HG03460 (cell line): Measurements from ENCODE around the gene SLAMF9.

Source experiments
- ATAC-seq: cut with Tn5 transposase; IDR thresholded peaks from one replicate; pipeline ENCODE4 v1.9.1; 2021; ENCODE audit not compliant: unreplicated experiment

SLAMF9 gene

DNA sequence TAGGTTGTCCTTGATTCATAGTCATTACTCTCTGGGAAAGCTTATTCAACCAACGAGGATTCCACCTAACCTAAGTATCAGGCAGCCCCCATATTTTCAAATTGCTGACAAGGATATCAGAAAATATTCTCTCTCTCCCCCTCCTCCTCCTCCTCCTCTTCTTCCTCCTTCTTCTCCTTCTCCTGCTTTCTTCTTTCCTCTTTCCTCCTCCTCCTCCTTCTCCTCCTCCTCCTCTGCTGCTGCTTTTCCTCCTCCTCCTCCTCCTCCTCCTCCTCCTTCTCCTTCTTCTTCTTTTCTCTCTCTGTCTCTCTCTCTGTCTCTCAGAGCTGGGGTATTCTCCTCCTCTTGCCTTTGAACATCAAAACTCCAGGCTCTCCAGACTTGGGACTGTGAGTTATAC lies 6.1 kb downstream of the SLAMF9 start:
- no peak for ATAC-seq

DNA sequence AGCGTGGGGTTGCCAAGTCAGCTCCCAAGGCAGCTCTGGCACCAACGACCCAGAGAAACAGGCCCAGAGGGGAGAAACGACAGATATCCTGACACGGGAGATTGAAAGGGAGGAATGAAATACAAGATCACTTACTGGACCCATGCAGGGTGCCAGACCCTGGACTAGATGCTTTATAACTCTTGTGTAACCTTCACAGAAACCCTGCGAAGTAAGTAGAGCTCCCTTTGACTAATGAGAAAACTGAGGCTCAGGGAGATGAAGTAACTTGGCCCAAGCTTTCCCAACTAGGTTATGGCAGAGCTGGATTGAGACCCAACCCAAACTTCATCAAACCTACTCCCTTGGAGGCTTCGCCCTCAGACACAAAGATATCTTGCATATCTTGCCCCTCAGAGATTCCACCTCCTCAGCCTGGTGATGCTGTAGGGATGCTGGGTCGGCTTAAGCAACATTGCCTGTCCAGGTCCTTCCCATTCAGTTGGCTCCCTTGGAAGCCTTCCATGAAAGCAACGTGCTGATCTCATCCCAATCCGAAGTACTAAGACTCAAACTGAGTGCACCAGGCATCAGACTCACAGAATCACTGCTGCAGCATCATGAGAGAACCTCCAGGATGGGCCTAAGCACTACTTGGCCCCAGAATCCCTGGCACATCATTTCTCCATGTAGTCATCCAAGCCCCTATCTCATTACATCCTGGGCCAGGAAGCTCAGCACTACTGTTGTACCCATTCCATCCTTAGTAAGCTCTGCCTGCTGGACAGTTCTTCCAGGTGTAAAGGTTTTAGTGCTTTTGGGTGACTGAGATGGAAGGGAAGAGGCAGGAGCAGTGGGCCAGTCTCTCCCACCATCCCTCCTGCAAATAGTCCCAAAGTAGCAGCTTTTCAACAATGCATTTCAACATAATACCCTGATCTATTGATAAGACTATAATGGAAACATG lies 7.5 kb downstream of the SLAMF9 start:
- ATAC-seq, result no peak

DNA sequence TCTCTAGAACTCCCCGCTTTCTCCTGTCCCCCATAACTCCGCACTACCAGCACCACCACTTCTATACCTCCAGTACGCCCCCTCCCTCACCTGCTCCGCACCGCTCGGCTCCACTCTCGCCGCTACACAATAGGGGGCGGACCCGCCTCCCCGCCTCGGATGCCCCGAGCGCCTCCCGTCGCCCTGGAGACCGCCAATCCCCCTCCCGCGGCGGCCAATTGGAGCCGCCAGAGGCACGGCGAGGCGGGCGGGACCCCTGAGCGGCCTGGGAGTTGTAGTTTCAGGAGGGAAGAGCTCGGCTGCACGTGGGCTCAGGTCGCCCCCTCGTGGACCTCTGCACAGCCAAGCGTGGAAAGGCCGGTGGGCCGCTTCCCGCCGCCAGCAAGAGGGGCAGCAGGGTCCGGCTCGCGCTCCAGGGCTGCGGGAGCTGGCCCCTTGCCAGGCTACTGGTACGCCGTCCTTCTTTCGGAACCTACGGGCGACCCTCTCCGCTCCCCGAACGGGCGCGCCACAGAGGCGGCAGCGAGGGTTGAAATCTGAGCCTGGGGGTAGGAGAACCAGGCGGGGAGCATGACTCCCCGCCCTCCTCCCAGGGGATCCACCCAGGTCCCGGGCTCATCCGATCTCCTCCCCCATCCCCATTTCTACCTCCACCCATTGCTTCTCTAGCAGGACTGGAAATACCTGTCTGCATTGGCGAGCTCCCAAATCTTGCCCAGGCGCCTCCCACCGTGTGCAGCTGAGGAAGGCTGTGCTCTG lies 8.4 kb downstream of the SLAMF9 start, which contains the start of gene IGSF9:
IGSF9 (minus strand) TSS at position 131 of the 759 bp plus-strand sequence. CDS start 2,159 bp downstream, outside the sequence.
- ATAC-seq, result no peak

DNA sequence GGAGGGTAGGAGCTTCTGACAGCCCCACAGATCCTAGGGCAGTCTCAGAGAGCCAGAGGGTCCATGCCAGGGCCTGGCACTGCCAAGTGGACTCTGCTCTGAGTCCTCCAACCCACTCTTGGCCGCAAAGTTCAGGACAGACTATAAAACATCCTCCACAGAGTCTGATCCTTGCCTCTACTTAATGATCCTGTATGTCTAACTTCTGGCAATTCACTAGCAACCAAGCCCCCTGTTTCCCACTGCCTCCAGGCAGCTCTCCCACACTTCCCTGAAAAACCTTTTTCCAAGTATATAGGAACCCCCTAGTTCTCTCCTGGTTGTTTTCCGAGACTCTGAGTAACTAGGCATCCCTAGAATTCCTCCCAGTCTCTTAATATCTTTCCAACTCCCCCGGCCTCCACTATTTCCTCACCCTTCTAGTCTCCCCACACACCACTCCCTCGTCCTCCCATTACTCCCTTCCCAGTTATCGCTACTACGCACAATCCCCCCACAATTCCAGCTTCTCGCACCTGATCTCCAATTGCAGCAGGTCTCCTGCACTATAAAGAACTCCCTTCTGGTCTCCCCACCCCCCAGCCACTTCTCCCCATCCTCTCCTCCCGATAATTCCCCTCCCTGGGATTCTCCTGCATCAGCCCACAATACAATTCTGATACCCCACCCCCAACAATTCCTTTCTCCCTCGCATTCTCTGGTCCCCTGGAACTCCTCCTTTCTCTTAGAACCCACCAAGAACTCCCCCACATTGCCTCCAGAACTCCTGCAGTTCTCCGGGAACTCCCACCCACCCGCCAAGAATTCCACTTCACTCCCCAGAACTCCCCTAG lies 9.2 kb downstream of the SLAMF9 start:
- ATAC-seq, result no peak

DNA sequence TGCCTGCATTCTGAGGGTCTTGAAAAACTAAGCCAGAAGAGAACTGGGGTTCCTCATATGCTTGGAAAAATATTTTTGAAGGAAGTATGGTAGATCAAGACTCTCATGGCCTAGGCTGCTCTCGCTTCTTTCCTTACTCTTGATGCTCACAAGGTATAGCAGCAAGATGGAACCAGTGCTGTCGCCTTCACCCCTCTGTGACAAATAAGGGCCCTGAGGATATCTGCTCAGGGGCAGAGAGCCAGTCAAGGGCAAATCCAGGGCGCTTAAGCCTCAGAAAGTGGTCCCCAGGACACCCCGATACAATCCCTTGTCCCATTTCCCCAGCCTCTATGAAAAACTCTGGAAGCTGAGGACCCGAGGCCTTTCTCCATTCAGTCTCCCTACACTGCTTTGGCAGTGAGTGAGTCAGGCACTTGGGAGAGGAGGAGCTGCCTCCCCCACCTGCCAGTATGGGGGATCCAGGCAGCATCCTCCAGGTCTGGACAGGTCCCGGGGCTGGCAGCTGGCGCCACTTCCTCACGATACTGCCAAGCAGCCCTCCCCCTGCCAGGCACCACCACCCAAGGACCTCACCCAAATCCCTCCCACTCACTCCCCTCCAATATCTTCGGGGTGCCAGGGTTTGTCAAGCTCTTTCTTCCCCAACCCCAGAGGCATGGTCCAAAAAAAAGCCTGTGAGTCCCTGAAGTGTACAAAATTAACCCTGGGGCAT lies 10.0 kb downstream of the SLAMF9 start:
- no peak for ATAC-seq

DNA sequence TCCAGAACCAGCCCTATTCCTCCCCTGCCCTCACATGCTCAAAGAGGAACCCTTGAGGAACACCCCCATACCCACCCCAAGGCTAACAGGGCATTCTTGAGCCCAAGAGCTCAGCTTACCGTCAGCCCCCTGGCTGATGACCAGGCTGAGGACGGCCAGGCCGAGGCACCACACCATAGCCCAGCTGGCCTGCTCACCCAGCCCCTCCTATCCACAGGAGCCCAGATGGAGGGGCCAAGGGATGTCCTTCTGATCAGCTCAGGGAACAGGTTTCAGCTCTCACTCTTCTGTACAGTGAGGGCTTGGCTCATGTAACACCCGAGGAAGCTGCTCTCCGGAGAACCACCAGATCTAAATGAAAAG lies 10.8 kb downstream of the SLAMF9 start:
- no peak for ATAC-seq

DNA sequence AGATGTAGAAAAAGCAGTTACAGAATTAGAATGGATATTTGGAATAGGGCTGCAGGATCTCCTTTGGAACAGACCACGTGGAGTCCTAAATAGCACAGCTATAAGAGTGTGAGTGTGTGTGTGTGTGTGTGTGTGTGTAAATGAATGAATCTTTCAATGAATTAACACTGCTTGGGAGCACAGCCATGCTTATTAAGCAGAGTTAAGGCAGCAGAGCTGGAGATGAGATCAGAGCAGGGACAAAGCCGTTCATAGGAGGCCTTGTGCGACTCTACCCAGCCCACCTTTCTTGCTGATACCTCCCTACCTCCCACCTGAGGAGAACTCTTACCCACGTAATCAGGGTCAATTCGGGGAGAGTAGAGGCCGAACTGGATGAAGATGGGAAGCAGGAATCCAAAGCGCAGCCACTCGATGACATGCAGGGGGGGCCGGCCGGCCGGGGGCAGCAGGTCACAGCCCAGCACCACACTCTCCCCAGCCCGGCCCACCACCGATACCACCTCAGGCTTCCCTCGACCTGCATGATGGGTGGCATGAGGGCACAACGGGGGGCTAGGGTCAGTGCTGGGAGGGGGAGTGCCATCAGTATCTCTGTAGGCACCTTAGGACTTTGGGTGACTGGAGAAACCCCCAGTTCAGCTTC lies 11.3 kb downstream of the SLAMF9 start:
- no peak for ATAC-seq

DNA sequence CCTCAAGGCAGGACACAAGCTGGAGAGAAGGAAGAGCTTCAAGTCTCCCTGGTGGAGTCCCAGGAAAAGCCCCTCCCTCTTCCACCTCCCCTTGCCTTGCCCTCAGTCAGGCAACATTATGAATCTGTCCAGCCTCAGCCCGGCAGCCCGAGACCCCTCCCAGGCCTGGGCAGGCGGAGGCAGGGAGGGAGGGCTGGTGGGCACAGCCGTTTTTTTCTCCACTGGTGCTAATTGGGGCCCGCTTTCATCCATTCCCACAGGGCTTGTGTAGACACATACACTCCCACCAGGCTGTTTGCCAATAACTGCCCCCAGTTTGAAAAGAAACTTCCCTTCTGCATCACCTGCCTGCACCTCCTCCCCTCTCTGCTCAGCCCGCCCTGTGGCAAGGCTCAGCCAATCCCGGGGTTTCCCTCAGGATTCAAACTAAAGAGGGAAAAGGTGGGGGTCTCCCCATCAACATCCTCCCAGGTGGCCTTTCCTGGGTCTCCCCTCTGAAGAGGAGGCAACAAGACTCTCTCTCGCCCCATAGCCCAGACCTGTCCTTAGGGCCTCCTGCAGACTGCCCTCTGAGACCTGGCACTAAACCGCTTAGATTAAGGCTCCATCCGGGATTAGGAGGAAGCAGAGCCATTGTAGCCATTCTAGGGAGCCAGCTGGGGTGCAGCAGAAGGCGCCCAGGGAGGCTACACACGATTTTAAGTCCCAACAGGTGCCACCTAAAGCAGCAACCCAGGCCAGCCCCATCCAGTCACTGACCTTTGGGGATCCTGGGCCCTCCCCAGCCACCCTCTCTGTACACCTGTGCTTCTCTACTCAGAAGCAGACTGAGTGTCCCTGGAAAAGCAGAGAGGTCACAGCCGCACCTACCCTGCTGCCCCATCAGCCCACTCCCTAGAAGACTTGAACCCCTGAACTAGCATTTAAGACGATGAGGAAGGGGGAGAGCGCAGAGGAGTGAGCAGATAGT lies 12.2 kb downstream of the SLAMF9 start:
- ATAC-seq, result no peak

DNA sequence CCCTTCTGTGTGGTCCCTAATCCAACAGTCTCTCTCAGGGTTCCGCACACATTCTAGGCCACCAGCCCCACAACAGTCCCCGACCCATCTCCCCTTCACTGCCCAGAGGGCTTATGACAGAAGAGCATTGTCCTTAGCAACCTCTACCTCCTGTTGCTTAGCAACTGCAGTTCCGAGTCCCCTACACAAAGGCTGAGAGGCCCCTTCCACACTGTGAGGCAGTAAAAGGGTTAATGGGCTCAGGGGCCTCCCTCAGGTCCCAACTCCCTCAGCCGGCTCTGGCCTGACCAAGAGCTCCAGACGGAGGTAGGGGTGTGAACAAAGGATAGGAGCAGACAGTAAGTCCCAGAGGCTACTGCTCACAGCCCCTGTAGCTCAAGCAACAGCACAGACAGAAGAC lies 12.9 kb downstream of the SLAMF9 start:
- ATAC-seq, result no peak

DNA sequence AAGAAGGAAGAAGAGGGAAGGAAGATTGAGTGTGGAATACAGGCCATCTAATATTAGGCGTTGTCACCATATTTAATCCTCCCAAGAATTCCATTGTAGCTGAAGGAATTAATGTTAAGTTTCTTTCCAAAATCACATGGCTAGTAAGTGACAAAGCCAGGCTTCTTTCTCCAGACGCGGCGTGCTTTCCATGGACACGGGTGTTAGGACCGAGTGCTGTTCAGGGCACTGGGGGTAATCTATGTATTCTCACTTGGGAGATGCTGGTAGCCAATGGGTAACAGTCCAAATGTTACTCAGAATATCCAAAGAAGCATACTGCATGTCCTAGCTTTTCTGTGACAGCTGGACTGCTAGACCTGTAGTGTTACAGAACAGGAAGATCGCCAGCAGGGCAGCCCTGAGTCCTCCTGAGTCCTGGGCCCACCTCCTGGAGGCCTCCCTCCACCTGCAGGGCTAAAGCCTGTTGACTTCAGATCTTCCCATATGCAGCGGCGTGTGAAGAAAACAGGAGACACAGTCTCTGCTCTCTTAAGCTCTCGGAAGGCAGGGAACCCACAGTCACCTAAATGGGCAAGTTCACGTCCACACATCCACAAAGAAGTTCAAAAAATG lies 13.9 kb downstream of the SLAMF9 start:
- ATAC-seq, result no peak

DNA sequence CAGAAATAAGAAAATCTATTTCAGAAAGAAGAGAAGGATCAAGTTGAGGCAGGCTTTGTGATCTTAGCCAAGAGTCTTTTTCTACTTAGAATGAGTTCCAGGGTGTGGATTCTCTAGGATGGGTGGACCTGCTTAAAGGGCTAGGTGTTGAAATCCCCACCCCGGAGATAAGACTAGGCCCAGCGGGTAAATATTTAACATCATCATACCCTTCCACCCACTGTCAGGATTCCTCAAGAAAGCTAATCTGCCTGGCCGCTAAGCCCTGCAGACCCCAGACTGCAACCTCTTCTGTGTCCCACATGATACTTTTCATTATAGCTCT lies 14.4 kb downstream of the SLAMF9 start:
- ATAC-seq, result no peak

DNA sequence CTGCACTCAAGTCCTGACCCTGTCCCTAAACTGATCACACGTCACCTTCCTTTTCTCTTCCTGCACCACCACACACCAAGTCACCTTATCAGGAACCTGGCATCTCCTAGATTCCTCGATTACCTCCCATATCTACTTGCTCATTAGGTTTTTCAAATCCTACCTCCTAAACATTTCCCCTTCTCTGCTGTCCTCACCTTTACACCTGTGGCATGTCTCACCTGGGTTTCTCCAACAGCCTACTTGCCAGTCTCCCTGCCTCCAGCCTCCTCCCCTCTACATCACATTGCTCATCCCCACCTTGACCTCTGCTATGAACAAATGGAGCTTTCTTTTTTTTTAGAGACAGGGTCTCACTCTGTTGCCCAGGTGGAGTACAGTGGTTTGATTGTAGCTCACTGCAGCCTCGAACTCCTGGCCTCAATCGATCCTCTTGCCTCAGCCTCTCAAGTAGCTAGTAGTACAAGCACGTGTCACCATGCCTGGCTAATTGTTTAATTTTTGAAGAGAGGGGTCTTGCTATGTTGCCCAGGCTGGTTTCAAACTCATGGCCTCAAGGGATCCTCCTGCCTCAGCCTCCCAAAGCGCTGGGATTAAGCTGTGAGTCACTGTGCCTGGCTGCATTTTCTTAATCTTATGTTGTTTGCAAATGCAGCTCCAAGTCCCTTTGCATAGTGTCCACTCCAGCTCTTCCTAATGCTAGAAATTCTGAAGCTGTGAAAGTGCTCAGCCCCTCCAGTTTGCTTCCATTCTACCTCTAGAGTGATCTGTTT lies 14.9 kb downstream of the SLAMF9 start:
- no peak for ATAC-seq

DNA sequence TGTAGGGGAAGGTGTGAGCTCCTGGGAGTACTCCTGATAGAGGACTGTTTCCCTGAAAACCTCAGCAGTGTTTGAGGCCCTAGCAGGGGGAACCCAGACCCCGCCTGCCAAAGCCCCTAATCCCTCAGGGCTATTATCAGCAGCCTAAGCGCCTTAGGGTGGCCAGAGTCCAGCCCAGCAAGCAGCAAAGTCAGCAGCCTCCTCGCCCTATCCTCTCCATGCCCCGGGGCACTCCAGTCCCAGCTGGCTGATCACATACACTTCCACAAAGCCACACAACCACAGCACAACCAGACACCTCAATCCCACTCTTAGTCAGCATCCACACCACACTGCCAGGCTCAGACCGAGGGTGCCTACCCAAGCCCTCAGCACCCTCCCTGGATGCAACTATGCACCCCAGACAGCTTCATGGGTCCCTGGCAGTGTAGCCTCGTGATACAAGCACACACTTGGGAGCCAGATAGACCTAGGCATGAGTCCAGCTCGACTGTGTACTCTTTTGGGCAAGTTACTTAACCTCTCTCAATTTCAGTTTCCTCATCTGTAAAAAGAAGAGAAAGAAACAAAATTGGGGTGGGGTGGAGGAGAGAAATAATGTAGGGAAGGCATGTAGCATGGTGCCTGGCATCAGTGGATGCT lies 15.7 kb downstream of the SLAMF9 start:
- no peak for ATAC-seq

DNA sequence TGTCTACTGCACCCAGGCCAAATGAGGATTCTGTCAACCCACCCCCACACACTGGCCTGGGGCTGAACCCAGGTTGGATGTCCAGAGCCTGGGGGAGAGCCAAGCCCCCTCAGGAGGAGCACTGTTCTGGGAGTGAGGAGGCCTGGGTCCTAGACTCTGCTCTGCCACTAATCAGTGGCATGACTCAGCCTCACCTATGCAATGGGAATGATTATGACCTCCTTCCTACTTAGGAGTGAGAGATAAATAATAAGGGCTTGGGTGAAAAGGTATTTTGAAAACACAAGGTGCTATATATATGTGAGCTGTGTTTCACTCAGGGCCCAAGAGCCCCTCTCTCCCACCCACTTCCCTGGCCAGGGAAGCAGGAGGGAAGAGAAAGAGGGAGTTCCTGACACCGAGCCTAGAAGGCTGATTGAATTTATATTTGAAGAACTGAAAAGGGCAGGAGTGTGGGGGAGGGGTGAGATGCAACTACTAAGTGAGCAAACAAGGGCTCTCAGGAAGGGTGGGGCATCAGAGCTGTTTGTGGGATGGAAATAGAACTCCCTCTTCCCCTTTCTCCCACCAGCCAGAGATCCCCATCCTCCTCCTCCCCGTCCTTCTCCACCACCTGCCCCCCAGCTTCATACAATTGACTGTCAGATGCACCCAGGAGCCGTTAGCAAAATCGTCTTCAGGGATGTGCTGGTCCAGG lies 16.8 kb downstream of the SLAMF9 start:
- no peak for ATAC-seq

DNA sequence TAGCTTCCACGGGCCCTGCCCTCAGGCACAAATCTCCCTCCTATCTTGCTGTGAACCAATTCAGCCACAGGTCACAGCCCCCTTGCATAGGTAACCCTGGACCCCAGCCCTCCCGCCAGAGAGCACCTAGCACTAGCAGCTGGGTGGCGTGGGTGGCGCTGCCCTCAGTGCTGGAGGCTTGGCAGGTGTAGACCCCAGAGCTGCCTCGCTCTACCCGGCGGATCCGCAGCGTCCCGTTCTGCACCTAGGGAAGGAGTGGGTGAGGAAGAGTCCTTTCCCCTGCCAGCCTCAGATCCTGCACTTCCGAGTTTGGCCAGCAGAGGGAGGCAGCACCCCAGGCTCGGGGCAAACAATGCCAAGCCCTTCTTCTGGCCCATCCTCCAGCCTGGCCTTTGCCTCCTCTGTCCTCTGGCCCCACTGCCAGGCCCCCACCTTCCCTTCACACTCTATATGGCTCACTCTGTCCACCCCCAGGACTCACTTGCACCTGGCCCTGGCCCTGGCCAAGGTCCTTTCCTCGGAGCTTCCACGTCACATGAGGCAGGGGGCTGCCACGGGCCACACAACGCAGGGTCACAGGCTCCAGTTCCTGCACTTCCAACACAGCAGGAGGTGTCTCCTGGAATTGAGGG lies 17.6 kb downstream of the SLAMF9 start:
- no peak for ATAC-seq

DNA sequence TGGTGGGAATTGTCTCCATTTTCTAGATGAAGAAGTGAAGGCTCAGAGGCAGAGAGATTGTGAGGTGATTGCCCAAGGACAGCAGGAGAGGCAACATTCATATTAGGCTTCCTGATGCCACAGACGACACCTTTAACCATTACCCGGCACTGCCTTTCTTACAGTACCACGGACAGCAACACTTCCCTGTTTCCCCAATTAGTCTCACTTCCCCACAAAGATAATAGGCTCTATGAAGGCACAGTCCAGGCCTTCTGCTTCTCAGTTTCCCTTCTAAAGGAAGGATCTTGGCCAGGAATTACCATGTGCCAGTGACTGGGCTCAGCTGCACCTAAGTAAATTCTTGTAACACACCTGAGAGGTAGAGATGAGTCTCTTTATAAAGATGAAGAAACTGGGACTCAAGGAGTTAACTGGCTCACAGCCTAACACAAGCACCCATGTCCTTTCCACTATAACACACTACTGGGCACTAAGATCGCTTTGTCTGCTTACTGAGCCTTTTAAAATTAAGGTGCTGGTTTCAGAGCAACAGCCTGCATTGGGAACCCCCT lies 18.2 kb downstream of the SLAMF9 start:
- ATAC-seq, result no peak
